Panc1 (cell line): ENCODE data around the gene RIMS1. TPM values are rescaled to one million over a fixed set of nuclear protein-coding genes. Genes with fewer than 3 reads are reported as not detected.
A peak's percentile ranks its signal among the peaks of the same experiment; 100 is the strongest.

ENCODE experiments used
- ATAC-seq: fragments of 200-7000 bp; cut with Tn5 transposase; 2 replicates; pipeline ENCODE4 v1.9.1; 2020; ENCODE audit warnings: mild to moderate bottlenecking, moderate library complexity
- BruUV-seq: library from RNA; stranded (reverse); fragments of 400-500 nt; replicated peaks from 2 replicates; lab custom pipeline; 2021; lab: Mats Ljungman, UMichigan
- CTCF ChIA-PET: fragments of 300-600 bp; sonication (Branson Sonifier 250); formaldehyde crosslinking; loops from one replicate; lab custom pipeline; 2022; ENCODE audit warnings: antibody characterized with exemption; lab: Charles Lee
- POLR2A ChIA-PET: fragments of 300-600 bp; sonication (Branson Sonifier 250); formaldehyde crosslinking; loops from one replicate; lab custom pipeline; 2022; ENCODE audit warnings: antibody characterized with exemption; lab: Charles Lee
- DNase-seq: peaks from one replicate; pipeline ENCODE4 v3.0.0-alpha.2; 2010; ENCODE audit warnings: low read depth, low spot score
- H3K27ac ChIP-seq: 2 replicates; pipeline ENCODE4 v1.5.1; 2011; ENCODE audit warnings: mild to moderate bottlenecking, low read length, inconsistent platforms
- H3K27me3 ChIP-seq: fragments of 200-500 bp; sonication (Bioruptor generic); 2 replicates; pipeline ENCODE4 v1.6.0; 2014; ENCODE audit warnings: low read length, inconsistent platforms; ENCODE audit not compliant: control insufficient read depth, insufficient read depth
- H3K36me3 ChIP-seq: fragments of 200-500 bp; sonication (Bioruptor generic); 2 replicates; pipeline ENCODE4 v1.5.1; 2014; ENCODE audit warnings: inconsistent platforms, mild to moderate bottlenecking, low read length, moderate library complexity; ENCODE audit not compliant: control insufficient read depth, insufficient read depth
- H3K4me1 ChIP-seq: 2 replicates; pipeline ENCODE4 v1.5.1; 2011; ENCODE audit warnings: inconsistent platforms, mild to moderate bottlenecking, low read length, moderate library complexity; ENCODE audit not compliant: control insufficient read depth, insufficient read depth
- H3K4me3 ChIP-seq, 2 experiments: 2 replicates each; pipeline ENCODE4 v1.5.1; 2011 to 2012; ENCODE audit warnings: low read depth in 2 of 2, low read length in 2 of 2, mild to moderate bottlenecking in 2 of 2, inconsistent platforms in 1 of 2, moderate library complexity in 1 of 2
- H3K9me3 ChIP-seq: fragments of 200-500 bp; sonication (Bioruptor generic); 2 replicates; pipeline ENCODE4 v1.5.1; 2014; ENCODE audit warnings: low read depth, mild to moderate bottlenecking, inconsistent platforms, low read length, moderate library complexity; ENCODE audit not compliant: control insufficient read depth, insufficient read depth
- CTCF ChIP-seq: fragments of 450-650 bp; IDR thresholded peaks from 2 replicates; pipeline ENCODE4 v1.5.1; 2017; ENCODE audit warnings: mild to moderate bottlenecking
- POLR2AphosphoS5 ChIP-seq: IDR thresholded peaks from 2 replicates; pipeline ENCODE4 v1.6.1; 2012; ENCODE audit warnings: mild to moderate bottlenecking, low read depth, low read length, moderate library complexity
- REST ChIP-seq, 2 experiments: IDR thresholded peaks; 2 replicates each; pipeline ENCODE4 v1.6.1; 2011 to 2012; ENCODE audit warnings: low read depth in 2 of 2, control low read depth in 1 of 2, low read length in 1 of 2, mild to moderate bottlenecking in 1 of 2, moderate library complexity in 1 of 2; ENCODE audit not compliant: insufficient read depth in 1 of 2
- SIN3A ChIP-seq: IDR thresholded peaks from 2 replicates; pipeline ENCODE4 v1.6.1; 2012; ENCODE audit warnings: low read depth, mild to moderate bottlenecking, low read length, moderate library complexity, borderline replicate concordance; ENCODE audit not compliant: insufficient read depth
- TCF7L2 ChIP-seq: IDR thresholded peaks from 2 replicates; pipeline ENCODE4 v1.6.1; 2011; ENCODE audit warnings: mild to moderate bottlenecking, low read depth, low read length, inconsistent platforms
- in situ Hi-C: cut with HindIII; loops from 2 replicates; pipeline ENCODE4 v1.10.0; 2016; ENCODE audit warnings: low sequenced_read_pairs, low pct_unique_long_range_greater_than_20kb
- intact Hi-C: fragments of 100-400 bp; cut with micrococcal nuclease; formaldehyde crosslinking; loops from one replicate; pipeline ENCODE4 v1.10.0; 2022; ENCODE audit not compliant: unreplicated experiment
- total RNA-seq: library from RNA; stranded (reverse); gene quantifications from one replicate; pipeline ENCODE4 v1.2.1, GENCODE V29; 2021; ENCODE audit not compliant: unreplicated experiment

Gene RIMS1
- total RNA-seq, 1 experiment from 2014 or later = 0.18 TPM

GRCh38 chr6:72260489-72260888 is 374.1 kb downstream of the RIMS1 start:
- H3K4me1 ChIP-seq = no peaks in the 10 kb centered on the region
- no TSS peak for BruUV-seq
- in situ Hi-C loops (no loop called here), intact Hi-C loops (no loop called here)
- no peaks in the 10 kb centered on the region for H3K36me3 ChIP-seq
- H3K27ac ChIP-seq = no peak overlapping the region
- no peaks in the 10 kb centered on the region for H3K9me3 ChIP-seq
- H3K4me3 ChIP-seq = no peak overlapping the region
- POLR2A ChIA-PET = no interaction called here
- CTCF ChIA-PET = no interaction called here
- DNase-seq (no peak), ATAC-seq (0 out of 2 replicates have a peak, but pooled peaks have one; percentile 68)
- H3K27me3 ChIP-seq = no peaks in the 10 kb centered on the region; the same call in 1 of the 2 replicates
- TF ChIP-seq POLR2AphosphoS5 = no peak
- no peak for TF ChIP-seq CTCF
- no peak for TF ChIP-seq SIN3A
- TF ChIP-seq REST (IDR thresholded peaks at IDR 0.05; ENCODE audit: insufficient read depth in 1 of 2, low read depth in 2 of 2, low read length in 1 of 2) = no peak
- no peak for TF ChIP-seq TCF7L2

- POLR2A ChIA-PET = no interaction called here
- Histone ChIP-seq H3K9me3 (no peaks in the 10 kb centered on the region), H3K4me1 (no peaks in the 10 kb centered on the region), H3K4me3 (no peak overlapping the region), H3K27ac (no peak overlapping the region), H3K27me3 (no peaks in the 10 kb centered on the region; the same call in 1 of the 2 replicates), H3K36me3 (no peaks in the 10 kb centered on the region)
- no TSS peak for BruUV-seq
- DNase-seq = no peak
- TF ChIP-seq TCF7L2 (0 out of 2 replicates have a peak, but pooled peaks have one; percentile 21), SIN3A (no peak)
- in situ Hi-C loops (no loop called here), intact Hi-C loops (no loop called here)
- CTCF ChIA-PET = interaction anchor here (0.6 kb wide), 1 partner anchor 1932 kb away, joined by 4 read pairs; no protein-coding TSS in a partner anchor
- no peak for ATAC-seq
Observed at GRCh38 chr6:72261554-72261953, 375.2 kb downstream of the RIMS1 start.

- H3K4me3 ChIP-seq = no peak overlapping the region
- POLR2A ChIA-PET = no interaction called here
- CTCF ChIA-PET = no interaction called here
Observed at GRCh38 chr6:72262254-72262653, 375.9 kb downstream of the RIMS1 start.

More at GRCh38 chr6:72262254-72262653, 375.9 kb downstream of the RIMS1 start:
- no peaks in the 10 kb centered on the region for H3K9me3 ChIP-seq
- H3K4me1 ChIP-seq = no peaks in the 10 kb centered on the region
- TF ChIP-seq TCF7L2 = no peak
- no peak for TF ChIP-seq CTCF
- TF ChIP-seq SIN3A = no peak
- TF ChIP-seq POLR2AphosphoS5 = no peak
- TF ChIP-seq REST (IDR thresholded peaks at IDR 0.05; ENCODE audit: insufficient read depth in 1 of 2, low read depth in 2 of 2, low read length in 1 of 2) = no peak
- ATAC-seq (no peak), DNase-seq (no peak)
- H3K27ac ChIP-seq = no peak overlapping the region
- in situ Hi-C loops = no loop called here
- no peaks in the 10 kb centered on the region; the same call in 1 of the 2 replicates for H3K27me3 ChIP-seq
- intact Hi-C loops = no loop called here
- no peaks in the 10 kb centered on the region for H3K36me3 ChIP-seq
- BruUV-seq = no TSS peak
